IMR-90 (cell line): ENCODE measurements around the gene AHDC1. TPM values are rescaled to one million over a fixed set of nuclear protein-coding genes. Genes with fewer than 3 reads are reported as not detected.
A peak's percentile ranks its signal among the peaks of the same experiment; 100 is the strongest.

Experiments used
- ATAC-seq: fragments of 200-7000 bp; cut with Tn5 transposase; 2 replicates; pipeline ENCODE4 v1.9.1; 2020; ENCODE audit warnings: low read depth, mild to moderate bottlenecking, moderate library complexity
- BruUV-seq: library from RNA; stranded (reverse); fragments of 400-500 nt; replicated peaks from 2 replicates; lab custom pipeline; 2021; lab: Mats Ljungman, UMichigan
- CTCF ChIA-PET: fragments of 300-600 bp; formaldehyde crosslinking; extraction: SDS; loops from one replicate; lab custom pipeline; 2021; ENCODE audit warnings: antibody characterized with exemption; lab: Yijun Ruan, JAX
- POLR2A ChIA-PET: fragments of 300-600 bp; sonication (Branson Sonifier 250); formaldehyde crosslinking; loops from one replicate; lab custom pipeline; 2022; ENCODE audit warnings: antibody characterized with exemption; ENCODE audit not compliant: unreplicated experiment; lab: Charles Lee
- DNase-seq: peaks from one replicate; pipeline ENCODE4 v3.0.0; 2013
- H2AFZ ChIP-seq: replicated peaks from 2 replicates; pipeline ENCODE3; 2013; ENCODE audit warnings: low read length, mild to moderate bottlenecking; ENCODE audit not compliant: poor library complexity
- H2AK5ac ChIP-seq: 2 replicates; pipeline ENCODE4 v1.6.1; 2013; ENCODE audit warnings: low read depth, low read length, inconsistent platforms
- H2AK9ac ChIP-seq: replicated peaks from 2 replicates; pipeline ENCODE3; 2013; ENCODE audit warnings: mild to moderate bottlenecking, low read depth, low read length, moderate library complexity; ENCODE audit not compliant: poor library complexity
- H2BK120ac ChIP-seq: 2 replicates; pipeline ENCODE4 v1.6.1; 2013; ENCODE audit warnings: low read depth, low read length, inconsistent platforms
- H2BK15ac ChIP-seq: 3 replicates; pipeline ENCODE4 v1.6.1; 2013; ENCODE audit warnings: low read depth, low read length, inconsistent platforms
- H2BK20ac ChIP-seq: 2 replicates; pipeline ENCODE4 v1.6.1; 2013; ENCODE audit warnings: low read depth, mild to moderate bottlenecking, inconsistent platforms, low read length, moderate library complexity
- H2BK5ac ChIP-seq: 2 replicates; pipeline ENCODE4 v1.6.1; 2013; ENCODE audit warnings: mild to moderate bottlenecking, low read depth, low read length, inconsistent platforms; ENCODE audit not compliant: poor library complexity, severe bottlenecking
- H3K14ac ChIP-seq: replicated peaks from 2 replicates; pipeline ENCODE4 v1.6.1; 2013; ENCODE audit warnings: low read depth, low read length, inconsistent platforms
- H3K18ac ChIP-seq: 2 replicates; pipeline ENCODE4 v1.6.1; 2013; ENCODE audit warnings: low read depth, low read length, control low read depth
- H3K23ac ChIP-seq: 2 replicates; pipeline ENCODE4 v1.6.1; 2013; ENCODE audit warnings: low read depth, low read length, inconsistent platforms
- H3K27ac ChIP-seq: 2 replicates; pipeline ENCODE4 v1.5.1; 2013; ENCODE audit warnings: mild to moderate bottlenecking, control low read depth, low read length; ENCODE audit not compliant: insufficient read depth
- H3K27me3 ChIP-seq: 2 replicates; pipeline ENCODE4 v1.6.1; 2013; ENCODE audit warnings: low read length; ENCODE audit not compliant: control insufficient read depth, insufficient read depth
- H3K36me3 ChIP-seq: 2 replicates; pipeline ENCODE4 v1.6.1; 2013; ENCODE audit warnings: low read length, mixed read lengths; ENCODE audit not compliant: control insufficient read depth, insufficient read depth
- H3K4ac ChIP-seq: 2 replicates; pipeline ENCODE4 v1.6.1; 2013; ENCODE audit warnings: low read depth, low read length, inconsistent platforms
- H3K4me1 ChIP-seq: 2 replicates; pipeline ENCODE4 v1.6.1; 2013; ENCODE audit warnings: low read length, mixed read lengths; ENCODE audit not compliant: control insufficient read depth, insufficient read depth
- H3K4me2 ChIP-seq: 2 replicates; pipeline ENCODE4 v1.6.1; 2013; ENCODE audit warnings: low read depth, mild to moderate bottlenecking, control low read depth, low read length, moderate library complexity
- H3K4me3 ChIP-seq: 2 replicates; pipeline ENCODE4 v1.5.1; 2013; ENCODE audit warnings: low read depth, mild to moderate bottlenecking, control low read depth, low read length, moderate library complexity; ENCODE audit not compliant: insufficient read depth
- H3K56ac ChIP-seq: 2 replicates; pipeline ENCODE4 v1.6.1; 2013; ENCODE audit warnings: low read length, inconsistent platforms; ENCODE audit not compliant: insufficient read depth; ENCODE audit errors: extremely low read depth
- H3K79me1 ChIP-seq, 2 experiments: 2 replicates each; pipeline ENCODE4 v1.6.1; 2013; ENCODE audit warnings: low read length in 2 of 2, inconsistent platforms in 1 of 2, low read depth in 1 of 2
- H3K9ac ChIP-seq: 2 replicates; pipeline ENCODE4 v1.6.1; 2013; ENCODE audit warnings: low read depth, low read length, control low read depth
- H3K9me1 ChIP-seq: 2 replicates; pipeline ENCODE4 v1.6.1; 2013; ENCODE audit warnings: low read length, inconsistent platforms; ENCODE audit not compliant: insufficient read depth
- H3K9me3 ChIP-seq: 2 replicates; pipeline ENCODE4 v1.6.1; 2013; ENCODE audit warnings: low read length; ENCODE audit not compliant: control insufficient read depth, insufficient read depth
- H4K20me1 ChIP-seq: 2 replicates; pipeline ENCODE4 v1.6.1; 2013; ENCODE audit warnings: low read length, inconsistent platforms; ENCODE audit not compliant: insufficient read depth
- H4K5ac ChIP-seq: 2 replicates; pipeline ENCODE4 v1.6.1; 2013; ENCODE audit warnings: mild to moderate bottlenecking, low read depth, low read length, control low read depth
- H4K8ac ChIP-seq, 2 experiments: 2 replicates each; pipeline ENCODE4 v1.6.1; 2013; ENCODE audit warnings: low read depth in 2 of 2, low read length in 2 of 2, control low read depth in 1 of 2, inconsistent platforms in 1 of 2
- H4K91ac ChIP-seq: 2 replicates; pipeline ENCODE4 v1.6.1; 2013; ENCODE audit warnings: low read depth, low read length, inconsistent platforms; ENCODE audit not compliant: insufficient read depth
- MAZ ChIP-seq: IDR thresholded peaks from 2 replicates; pipeline ENCODE4 v1.6.1; 2012; ENCODE audit warnings: low read depth, mild to moderate bottlenecking, low read length, improper control_type of control experiment, moderate library complexity, borderline replicate concordance
- NFE2L2 ChIP-seq: fragments of 150-350 bp; IDR thresholded peaks from 2 replicates; pipeline ENCODE4 v1.6.1; 2016; ENCODE audit warnings: low read depth, mild to moderate bottlenecking, low read length
- POLR2A ChIP-seq: IDR thresholded peaks from 2 replicates; pipeline ENCODE4 v1.6.1; 2012; ENCODE audit warnings: mild to moderate bottlenecking, low read depth, low read length
- WGBS, 2 experiments: methylation state at CpG; one replicate each; pipeline versions ENCODE4 v1.1.5 to v1.1.7; 2013; ENCODE audit warnings: missing lambda C conversion rate in 2 of 2; ENCODE audit not compliant: insufficient read length in 1 of 2; ENCODE audit errors: extremely low coverage in 2 of 2; 5-methylcytosine and 5-hydroxymethylcytosine counted together
- dilution Hi-C: fragments of 300-500 bp; cut with HindIII; formaldehyde crosslinking; loops from one replicate; pipeline ENCODE4 v1.14.3; 2018; ENCODE audit warnings: low sequenced_read_pairs; ENCODE audit not compliant: unreplicated experiment
- in situ Hi-C: fragments of 300-500 bp; cut with MboI; formaldehyde crosslinking; loops from 3 replicates; pipeline ENCODE4 v1.14.3; 2019; ENCODE audit warnings: low sequenced_read_pairs, inconsistent platforms, mixed read lengths
- intact Hi-C: fragments of 100-400 bp; cut with micrococcal nuclease; formaldehyde crosslinking; loops from 2 replicates; pipeline ENCODE4 v1.10.0; 2022
- polyA plus RNA-seq, 3 experiments: library from polyadenylated mRNA; depleted of rRNA; stranded (reverse); fragments of >200 nt; gene quantifications; 2 replicates each; pipeline ENCODE4 v1.2.3, GENCODE V29; 2012; ENCODE audit warnings: low replicate concordance in 1 of 3
- total RNA-seq: library from RNA; depleted of rRNA; stranded (reverse); fragments of >200 nt; gene quantifications from 2 replicates; pipeline ENCODE4 v1.2.3, GENCODE V29; 2012

The AHDC1 gene
- total and polyA plus RNA-seq, 2 of the 4 experiments (the other 2 are of a cell fraction): 2.0 to 11.6 TPM

DNA sequence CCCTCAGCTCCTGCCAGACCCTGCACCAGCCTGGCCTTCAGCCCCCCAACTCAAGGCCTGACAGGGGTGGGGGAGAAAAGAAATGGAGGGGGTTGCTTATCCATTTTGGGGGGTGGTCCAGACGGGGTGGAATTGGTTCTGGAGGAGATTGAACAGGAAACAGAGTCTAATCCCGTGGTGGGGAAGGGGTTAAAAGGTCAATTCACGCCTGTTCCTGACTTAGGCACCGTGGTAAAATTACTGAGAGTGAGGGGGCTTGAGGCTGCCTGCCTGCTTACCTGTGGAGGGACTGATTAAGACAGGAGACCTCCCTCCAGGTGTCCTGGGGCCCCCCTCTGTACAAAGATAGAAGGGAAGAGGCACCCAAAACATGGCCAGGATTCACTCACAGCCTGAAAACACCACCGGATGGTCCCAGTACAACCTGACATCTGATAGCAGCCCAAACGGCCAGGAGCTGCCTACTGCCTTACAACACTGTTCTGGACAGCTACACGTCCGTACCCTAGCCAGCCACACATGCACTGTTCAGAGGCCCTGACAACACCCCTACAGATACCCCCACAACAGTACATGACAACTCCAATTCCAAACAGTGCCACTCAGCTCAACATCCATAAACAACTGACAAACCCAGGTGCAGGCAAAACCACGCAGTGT is 31.8 kb downstream of the AHDC1 start (continued):
- no peak for TF ChIP-seq NFE2L2

GRCh38 chr1:27571439-27572018 is 32.4 kb downstream of the AHDC1 start:
- Histone ChIP-seq H2BK5ac (no peak overlapping the region), H3K9me3 (no peaks in the 10 kb centered on the region), H3K23ac (no peak overlapping the region), H4K8ac (no peak overlapping the region), H2AFZ (no peak overlapping the region), H3K79me1 (peaks cover 50 to 90% of the 10 kb centered on the region in 2 experiments), H3K4me2 (no peak overlapping the region), H3K9ac (no peak overlapping the region), H3K36me3 (no peaks in the 10 kb centered on the region), H2BK15ac (no peak overlapping the region), H3K4ac (no peak overlapping the region; the same call in 1 of the 2 replicates), H3K4me1 (peaks cover 64% of the 10 kb centered on the region), H2BK120ac (no peak overlapping the region), H3K14ac (no peak overlapping the region; the same call in 1 of the 2 replicates), H4K20me1 (peaks cover 66% of the 10 kb centered on the region), H2BK20ac (no peak overlapping the region), H2AK5ac (no peak overlapping the region), H3K56ac (no peak overlapping the region), H4K91ac (no peak overlapping the region), H3K27me3 (no peaks in the 10 kb centered on the region), H2AK9ac (peak overlapping the region; percentile 67), H3K18ac (no peak overlapping the region), H3K9me1 (peaks cover 19% of the 10 kb centered on the region), H3K4me3 (no peak overlapping the region), H3K27ac (no peak overlapping the region), H4K5ac (no peak overlapping the region)
- intact Hi-C loops (no loop called here), dilution Hi-C loops (no loop called here), in situ Hi-C loops (no loop called here)
- POLR2A ChIA-PET: no interaction called here
- peak; percentile 36; the same call in 1 of the 2 replicates for TF ChIP-seq MAZ
- no peak for TF ChIP-seq POLR2A
- DNase-seq (no peak), ATAC-seq (no peak)
- CTCF ChIA-PET: interaction anchor here (0.6 kb wide), 1 partner anchor 82 kb away, joined by 5 read pairs; no protein-coding TSS in a partner anchor
- no CpG with 5 or more reads among the region's 18 CpGs for WGBS, 2 experiments
- no TSS peak for BruUV-seq
